ENCODE results near the gene ABRACL. TPM values are rescaled to one million over a fixed set of nuclear protein-coding genes. Genes with fewer than 3 reads are reported as not detected.
"Not testable (repeated sequence)": the region's sequence is repeated elsewhere in the genome, so short reads cannot be mapped to it uniquely, and the experiment has no call there.

The ABRACL gene
- polyA plus RNA-seq, 3 donors = 38.1 to 50.4 (median 46.1) TPM

GRCh38 chr6:138999949-139000725, 28.4 kb upstream of the ABRACL start:
- DNase-seq (ENCODE audit: extremely low read depth in 1 of 11, low read depth in 9 of 11, low spot score in 4 of 11) = no peak

- DNase-seq (ENCODE audit: extremely low read depth in 1 of 11, low read depth in 9 of 11, low spot score in 4 of 11) = no peak
Measured at GRCh38 chr6:139003751-139004150, 24.8 kb upstream of the ABRACL start.

GRCh38 chr6:139006477-139006876, 22.1 kb upstream of the ABRACL start:
- no peak for DNase-seq (ENCODE audit: extremely low read depth in 1 of 11, low read depth in 9 of 11, low spot score in 4 of 11)

DNA sequence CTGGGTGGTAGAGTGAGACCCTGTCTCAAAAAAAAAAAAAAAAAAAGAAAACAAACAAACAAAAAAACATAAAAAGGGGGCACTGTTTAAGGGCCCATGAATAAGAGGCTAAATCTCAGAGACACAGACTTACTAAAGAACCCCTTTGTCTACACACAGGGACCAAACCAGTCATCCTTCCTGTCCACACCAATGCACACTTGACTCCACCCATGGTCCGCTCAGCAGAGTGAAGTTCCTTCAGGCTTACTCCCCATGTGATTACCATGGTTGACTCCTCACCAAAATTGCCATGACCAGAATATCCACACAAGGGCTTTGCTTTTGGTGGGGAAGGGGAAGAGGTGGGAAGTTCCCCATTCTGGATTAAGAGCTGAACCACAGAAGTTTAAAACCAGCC, 21.1 kb upstream of the ABRACL start:
- no peak for DNase-seq (ENCODE audit: extremely low read depth in 1 of 11, low read depth in 9 of 11, low spot score in 4 of 11)

GRCh38 chr6:139008117-139008516, 20.4 kb upstream of the ABRACL start:
- no peak for DNase-seq (ENCODE audit: extremely low read depth in 1 of 11, low read depth in 9 of 11, low spot score in 4 of 11)

DNA sequence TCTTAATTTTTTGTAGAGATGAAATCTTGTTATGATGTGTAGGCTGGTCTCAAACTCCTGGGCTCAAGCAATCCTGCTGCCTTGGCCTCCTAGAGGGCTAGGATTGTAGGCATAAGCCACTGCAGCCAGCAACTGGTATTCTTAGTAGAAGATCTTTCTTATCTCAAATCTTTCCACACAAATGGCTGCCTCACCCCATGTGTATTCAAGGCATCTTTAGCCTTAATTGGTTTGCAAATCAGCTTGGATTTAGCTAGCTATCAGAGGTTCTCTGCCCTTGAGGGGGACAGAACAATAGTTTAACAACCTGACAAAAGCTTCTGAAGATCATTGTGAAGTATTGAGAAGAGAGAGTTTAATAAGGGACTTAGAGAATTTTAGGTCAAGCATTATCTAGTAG, 17.9 kb upstream of the ABRACL start:
- no peak for DNase-seq (ENCODE audit: extremely low read depth in 1 of 11, low read depth in 9 of 11, low spot score in 4 of 11)

DNA sequence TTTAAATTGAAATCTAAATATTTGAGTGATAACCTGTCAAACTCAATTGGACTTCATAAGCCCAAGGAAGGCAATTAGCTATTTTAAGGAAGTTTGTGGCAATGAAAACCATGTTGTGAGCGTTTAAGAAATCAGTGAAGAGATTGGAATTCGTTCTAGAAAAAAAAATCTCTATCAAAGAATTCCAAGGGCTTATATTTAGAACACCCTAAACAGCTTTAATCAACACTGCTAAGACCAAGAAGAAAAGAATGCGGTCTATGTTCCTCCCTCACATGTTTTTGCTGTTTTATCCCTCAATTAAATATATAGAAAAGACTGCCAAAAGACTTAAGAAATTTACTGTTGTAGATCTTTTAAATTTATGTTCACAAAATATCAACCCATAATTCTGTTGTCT, 16.6 kb upstream of the ABRACL start:
- no peak for DNase-seq (ENCODE audit: extremely low read depth in 1 of 11, low read depth in 9 of 11, low spot score in 4 of 11)

DNA sequence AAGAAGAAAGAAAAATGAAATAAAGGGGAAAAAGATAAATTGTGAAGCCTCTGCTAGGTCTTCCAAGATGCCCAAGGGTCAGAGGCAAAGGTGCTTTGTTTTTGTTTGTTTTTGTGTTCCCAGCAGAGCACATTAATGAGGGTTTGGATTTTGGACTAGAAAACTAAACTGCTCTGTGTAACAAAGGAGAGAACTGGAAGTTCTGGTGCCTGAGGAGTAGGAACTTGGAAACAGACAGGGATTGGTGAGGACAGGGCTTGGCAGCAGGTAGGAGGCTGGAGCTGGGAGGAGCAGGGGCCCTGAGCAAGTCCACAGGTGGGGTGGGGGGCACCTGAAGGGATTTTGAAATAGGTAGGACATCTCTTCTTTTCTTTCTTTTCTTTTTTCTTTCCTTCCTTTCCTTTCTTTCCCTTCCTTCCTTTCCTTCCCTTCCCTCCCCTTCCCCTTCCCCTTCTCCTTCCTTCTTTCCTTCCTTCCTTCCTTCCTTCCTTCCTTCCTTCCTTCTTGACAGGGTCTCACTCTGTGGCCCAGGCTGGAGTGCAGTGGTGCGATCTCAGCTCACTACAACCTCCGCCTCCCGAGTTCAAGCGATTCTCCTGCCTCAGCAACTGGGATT, 15.3 kb upstream of the ABRACL start:
- DNase-seq (ENCODE audit: extremely low read depth in 1 of 11, low read depth in 9 of 11, low spot score in 4 of 11) = no peak

GRCh38 chr6:139014945-139015344, 13.6 kb upstream of the ABRACL start:
- DNase-seq (ENCODE audit: extremely low read depth in 1 of 11, low read depth in 9 of 11, low spot score in 4 of 11) = no peak

DNA sequence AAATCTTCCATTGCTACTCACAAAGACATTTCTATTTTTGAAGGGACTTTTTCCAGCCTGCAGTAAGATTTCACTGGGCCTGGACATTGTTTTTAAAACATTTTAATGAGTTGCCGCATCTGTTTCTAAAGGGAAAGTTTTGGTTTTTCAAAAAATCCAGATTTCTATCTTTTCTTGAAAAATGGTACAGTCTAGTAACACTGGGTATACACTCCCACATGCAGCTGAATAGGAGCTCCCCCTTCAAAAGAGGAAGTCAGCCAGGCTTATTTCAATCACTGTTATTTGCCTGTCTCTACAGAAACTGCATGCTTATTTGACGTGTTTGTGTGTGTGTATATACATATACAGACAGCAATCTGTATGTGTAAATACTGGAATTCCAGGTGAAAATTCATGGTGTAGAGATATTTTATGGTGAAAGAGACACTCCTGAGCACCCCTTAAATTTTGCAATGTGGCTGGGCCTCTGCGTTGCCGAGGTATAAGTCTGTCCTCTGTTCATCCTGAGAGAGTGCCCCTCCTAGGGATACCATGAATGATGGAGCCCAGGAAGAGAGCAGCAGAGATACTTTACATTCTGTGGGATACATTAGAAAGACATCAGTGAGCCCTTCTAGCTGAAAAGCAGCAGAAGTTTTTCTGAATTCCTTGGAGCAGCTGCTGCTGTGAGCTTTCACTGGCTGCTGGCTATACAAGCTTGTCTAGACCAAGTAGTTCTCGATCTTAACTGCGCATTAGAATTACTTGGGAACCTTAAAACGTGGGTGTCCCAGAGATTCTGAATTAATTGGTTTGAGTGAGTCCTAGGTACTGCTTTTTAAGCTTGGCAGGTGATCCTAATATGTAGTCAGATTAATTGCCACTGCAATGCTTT, 12.0 kb upstream of the ABRACL start:
- no peak for DNase-seq (ENCODE audit: extremely low read depth in 1 of 11, low read depth in 9 of 11, low spot score in 4 of 11)

- DNase-seq (ENCODE audit: extremely low read depth in 1 of 11, low read depth in 9 of 11, low spot score in 4 of 11) = no peak
Measured at GRCh38 chr6:139017227-139017626, 11.3 kb upstream of the ABRACL start.

- no peak for DNase-seq (ENCODE audit: extremely low read depth in 1 of 11, low read depth in 9 of 11, low spot score in 4 of 11)
Measured at GRCh38 chr6:139019722-139020121, 8.8 kb upstream of the ABRACL start.

DNA sequence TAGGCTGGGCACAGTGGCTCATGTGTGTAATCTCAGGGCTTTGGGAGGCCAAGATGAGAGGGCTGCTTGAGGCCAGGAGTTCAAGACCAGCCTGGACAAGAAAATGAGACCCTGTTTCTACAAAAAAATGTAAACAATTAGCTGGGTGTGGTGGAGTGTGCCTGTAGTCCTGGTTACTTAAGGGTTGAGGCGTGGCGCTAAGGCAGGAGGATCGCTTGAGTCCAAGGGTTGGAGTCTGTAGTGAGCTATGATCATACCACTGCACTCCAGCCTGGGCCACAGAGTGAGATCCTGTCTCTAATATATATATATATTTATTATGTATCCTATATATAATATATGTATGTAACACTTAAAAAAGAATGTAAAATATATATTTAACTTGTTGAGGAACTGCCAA, 7.9 kb upstream of the ABRACL start:
- no peak for DNase-seq (ENCODE audit: extremely low read depth in 1 of 11, low read depth in 9 of 11, low spot score in 4 of 11)

- DNase-seq (ENCODE audit: extremely low read depth in 1 of 11, low read depth in 9 of 11, low spot score in 4 of 11) = not testable (repeated sequence)
Measured at GRCh38 chr6:139025416-139025815, 3.1 kb upstream of the ABRACL start.

DNA sequence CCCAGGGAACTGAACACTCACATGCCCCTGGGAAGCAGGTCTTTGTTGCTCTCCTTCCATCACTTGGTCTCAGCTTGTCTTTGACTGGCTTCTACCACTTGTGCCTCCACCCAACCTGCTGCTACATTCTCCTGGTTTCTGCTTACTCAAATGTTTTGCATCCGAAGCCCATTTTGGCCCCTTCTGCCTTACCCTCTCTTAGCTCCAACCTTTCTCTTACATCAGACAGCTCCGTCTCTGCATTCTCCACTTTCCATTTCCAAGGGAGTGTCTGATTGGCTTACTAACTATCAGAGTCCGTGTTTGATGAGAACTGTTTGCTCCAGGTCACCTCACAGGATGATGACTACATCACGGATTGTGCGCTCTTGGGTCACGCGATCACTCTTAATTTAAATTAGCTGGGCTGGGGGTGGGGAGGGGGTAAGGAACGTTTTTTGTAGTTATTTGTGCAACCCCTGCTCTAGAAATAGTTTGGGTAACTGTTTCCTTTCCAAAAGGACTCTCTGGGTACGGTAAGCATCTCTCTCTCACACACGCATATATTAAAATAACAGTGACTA, 844 bp upstream of the ABRACL start:
- DNase-seq (ENCODE audit: extremely low read depth in 1 of 11, low read depth in 9 of 11, low spot score in 4 of 11) = no peak

DNA sequence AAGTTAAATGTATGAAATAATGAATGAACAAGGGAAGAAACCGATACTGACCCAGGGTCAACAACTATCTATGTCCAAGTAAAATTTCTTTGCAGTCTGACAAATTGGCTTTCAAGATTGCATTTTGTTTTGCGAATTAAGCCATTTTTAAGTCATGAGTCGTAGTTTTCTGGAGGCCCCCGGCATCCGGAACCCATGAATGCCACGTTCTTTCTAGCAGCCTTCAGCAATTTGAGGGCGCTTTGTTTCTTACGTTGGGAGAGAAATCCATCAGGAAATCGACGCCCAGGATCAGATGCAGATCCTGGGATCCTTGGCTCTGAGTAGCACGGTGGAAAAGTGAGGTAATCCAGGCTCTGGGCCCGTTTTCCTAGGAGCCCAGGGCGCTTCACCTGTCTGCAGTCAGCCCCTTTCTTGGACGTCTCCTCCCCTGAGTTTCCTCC, 309 bp upstream of the ABRACL start:
- no peak for DNase-seq (ENCODE audit: extremely low read depth in 1 of 11, low read depth in 9 of 11, low spot score in 4 of 11)

- peak in 3 of 11 donors; percentile 41 to 64 (median 53) for DNase-seq (ENCODE audit: extremely low read depth in 1 of 11, low read depth in 9 of 11, low spot score in 4 of 11)
Measured at GRCh38 chr6:139029470-139030227, 1.1 kb downstream of the ABRACL start.

DNA sequence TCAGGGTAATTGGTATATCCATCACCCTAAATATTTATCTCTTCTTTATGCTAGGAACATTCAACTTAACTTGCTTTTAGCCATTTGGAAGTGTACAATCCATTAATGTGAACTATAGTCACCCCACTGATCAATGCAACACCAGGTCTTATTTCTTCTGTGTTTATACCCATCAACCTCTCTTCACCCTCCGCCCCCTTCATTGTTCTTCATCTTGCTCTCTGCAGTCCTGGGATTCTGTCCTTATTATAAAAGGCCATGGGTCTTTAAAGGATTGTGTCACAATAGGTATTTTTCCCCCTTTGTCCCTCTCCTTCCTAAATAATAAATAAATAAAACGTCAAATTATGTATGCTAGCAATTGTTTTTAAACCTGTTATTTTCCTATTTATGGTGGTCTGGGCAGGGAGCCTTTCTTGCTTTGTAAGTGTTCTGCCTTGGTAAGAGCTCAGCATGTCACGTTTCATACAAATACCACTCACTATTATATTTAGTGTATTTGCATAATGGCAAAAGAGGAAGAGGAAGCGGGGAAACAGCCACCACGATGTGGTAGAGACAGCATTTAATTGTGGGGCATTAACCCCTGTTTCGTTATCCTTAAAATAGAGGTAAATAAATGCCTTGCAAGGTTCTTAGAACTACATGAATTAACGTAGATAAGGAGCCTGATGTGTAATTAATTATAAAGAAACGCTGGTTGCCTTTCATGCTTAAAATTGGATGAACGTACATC, 1.9 kb downstream of the ABRACL start:
- DNase-seq (ENCODE audit: extremely low read depth in 1 of 11, low read depth in 9 of 11, low spot score in 4 of 11) = no peak

Data from renal cortex interstitium (tissue), 11 donors.